ENCODE measurements around the gene KIF5A. TPM values are rescaled to one million over a fixed set of nuclear protein-coding genes. Genes with fewer than 3 reads are reported as not detected.
A peak's percentile ranks its signal among the peaks of the same experiment; 100 is the strongest.

Gene KIF5A
- polyA plus RNA-seq, 1 of the 3 experiments (the other 2 are of a cell fraction), result 6.2 TPM

DNA sequence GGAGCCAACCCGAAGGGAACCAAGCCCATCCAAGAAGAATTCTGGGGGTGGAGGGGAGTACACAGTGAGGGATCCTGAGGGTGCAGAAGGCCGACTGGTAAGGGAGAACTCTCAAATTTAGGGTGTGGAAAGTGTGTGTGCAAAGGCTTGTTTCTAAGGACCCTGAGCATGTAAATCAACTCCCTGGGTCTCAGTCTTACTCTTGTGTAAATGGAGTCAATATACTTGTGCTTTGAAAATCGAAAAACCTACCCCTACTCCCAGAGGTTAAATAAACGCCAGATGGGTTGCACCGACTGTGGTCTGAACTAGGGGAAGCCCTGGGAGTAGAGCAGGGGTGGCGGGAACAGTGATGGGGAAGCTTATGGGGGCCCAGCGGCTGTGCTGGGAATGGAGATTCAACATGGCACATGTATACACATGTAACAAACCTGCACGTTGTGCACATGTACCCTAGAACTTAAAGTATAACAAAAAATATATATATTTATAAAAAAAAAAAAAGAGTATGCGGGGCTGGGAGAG is 77.1 kb downstream of the KIF5A start (continued):
- TF ChIP-seq, protein P1, sequence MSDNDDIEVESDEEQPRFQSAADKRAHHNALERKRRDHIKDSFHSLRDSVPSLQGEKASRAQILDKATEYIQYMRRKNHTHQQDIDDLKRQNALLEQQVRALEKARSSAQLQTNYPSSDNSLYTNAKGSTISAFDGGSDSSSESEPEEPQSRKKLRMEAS (IDR thresholded peaks at IDR 0.05; ENCODE audit: low read depth), result no peak
- TF ChIP-seq FOXM1 (IDR thresholded peaks at IDR 0.05; ENCODE audit: low read depth) (no peak), JUND (IDR thresholded peaks at IDR 0.05) (no peak)
- TF ChIP-seq, protein P2, sequence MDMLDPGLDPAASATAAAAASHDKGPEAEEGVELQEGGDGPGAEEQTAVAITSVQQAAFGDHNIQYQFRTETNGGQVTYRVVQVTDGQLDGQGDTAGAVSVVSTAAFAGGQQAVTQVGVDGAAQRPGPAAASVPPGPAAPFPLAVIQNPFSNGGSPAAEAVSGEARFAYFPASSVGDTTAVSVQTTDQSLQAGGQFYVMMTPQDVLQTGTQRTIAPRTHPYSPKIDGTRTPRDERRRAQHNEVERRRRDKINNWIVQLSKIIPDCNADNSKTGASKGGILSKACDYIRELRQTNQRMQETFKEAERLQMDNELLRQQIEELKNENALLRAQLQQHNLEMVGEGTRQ (IDR thresholded peaks at IDR 0.05; ENCODE audit: borderline replicate concordance, low read depth, low read length), result no peak

DNA sequence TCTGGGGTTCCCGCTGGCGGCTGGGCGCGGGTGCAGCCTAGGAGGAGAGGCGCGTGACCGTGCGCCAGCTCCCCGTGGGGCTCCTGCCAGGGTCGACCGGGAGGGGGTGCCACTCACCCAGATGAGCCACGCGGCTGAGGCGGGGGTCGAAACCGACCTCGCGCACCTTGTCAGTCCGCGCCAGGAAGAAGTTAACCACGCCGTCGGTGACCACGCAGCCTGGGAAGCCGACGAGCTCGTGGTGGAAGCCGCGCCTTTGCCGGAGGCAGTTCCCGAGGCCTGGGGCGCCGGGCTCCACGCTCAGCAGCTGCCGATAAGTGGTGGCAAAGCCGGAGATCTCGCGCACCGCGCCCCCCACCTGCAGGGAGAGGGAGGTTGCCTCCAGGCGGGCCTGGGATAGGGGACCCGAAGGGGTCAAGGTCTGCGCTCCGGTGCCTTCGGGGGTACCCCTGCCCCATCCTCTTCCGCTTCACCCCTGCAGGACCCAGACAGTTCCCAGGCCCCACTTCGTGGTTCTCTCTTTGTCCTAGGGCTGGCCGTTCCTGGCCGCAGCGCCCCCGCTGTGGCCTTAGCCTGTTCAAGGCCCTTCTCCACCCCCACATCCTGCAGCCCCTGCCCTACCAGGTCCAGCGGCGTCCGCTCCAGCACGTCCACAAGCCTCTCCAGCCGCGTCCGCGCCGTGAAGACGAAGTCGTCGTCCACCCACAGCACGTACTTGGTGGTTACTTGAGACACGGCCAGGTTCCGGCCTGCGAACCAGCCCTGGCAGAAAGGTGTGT is 77.8 kb downstream of the KIF5A start:
- Histone ChIP-seq H3K4me2 (no peak overlapping the region), H2AFZ (ENCODE audit: low read depth) (no peak overlapping the region), H4K20me1 (ENCODE audit: insufficient read depth) (no peaks in the 10 kb centered on the region), H3F3A (replicated peaks; ENCODE audit: insufficient read depth) (no peaks in the 10 kb centered on the region), H3K4me3 (ENCODE audit: low read depth in 2 of 2, low read length in 1 of 2) (no peak overlapping the region), H3K9me2 (no peaks in the 10 kb centered on the region), H3K27me3 (ENCODE audit: insufficient read depth) (no peaks in the 10 kb centered on the region), H3K27ac (ENCODE audit: low read depth in 2 of 2, low read length in 1 of 2) (no peak overlapping the region), H3K79me2 (ENCODE audit: insufficient read depth) (no peaks in the 10 kb centered on the region), H3K9me3 (no peaks in the 10 kb centered on the region), H3K4me1 (ENCODE audit: control insufficient read depth in 1 of 2, insufficient read depth in 2 of 2, low read depth in 1 of 2, low read length in 1 of 2) (no peaks in the 10 kb centered on the region; a peak in 1 of 4 replicates), H3K9ac (no peak overlapping the region), H3K36me3 (replicated peaks in 1 of 2; ENCODE audit: control insufficient read depth in 1 of 2, insufficient read depth in 2 of 2, low read length in 1 of 2) (peaks cover 0 to 2% of the 10 kb centered on the region in 2 experiments)
- TF ChIP-seq RCOR1 (IDR thresholded peaks at IDR 0.05; ENCODE audit: low read length), result no peak
- TF ChIP-seq, protein P3, sequence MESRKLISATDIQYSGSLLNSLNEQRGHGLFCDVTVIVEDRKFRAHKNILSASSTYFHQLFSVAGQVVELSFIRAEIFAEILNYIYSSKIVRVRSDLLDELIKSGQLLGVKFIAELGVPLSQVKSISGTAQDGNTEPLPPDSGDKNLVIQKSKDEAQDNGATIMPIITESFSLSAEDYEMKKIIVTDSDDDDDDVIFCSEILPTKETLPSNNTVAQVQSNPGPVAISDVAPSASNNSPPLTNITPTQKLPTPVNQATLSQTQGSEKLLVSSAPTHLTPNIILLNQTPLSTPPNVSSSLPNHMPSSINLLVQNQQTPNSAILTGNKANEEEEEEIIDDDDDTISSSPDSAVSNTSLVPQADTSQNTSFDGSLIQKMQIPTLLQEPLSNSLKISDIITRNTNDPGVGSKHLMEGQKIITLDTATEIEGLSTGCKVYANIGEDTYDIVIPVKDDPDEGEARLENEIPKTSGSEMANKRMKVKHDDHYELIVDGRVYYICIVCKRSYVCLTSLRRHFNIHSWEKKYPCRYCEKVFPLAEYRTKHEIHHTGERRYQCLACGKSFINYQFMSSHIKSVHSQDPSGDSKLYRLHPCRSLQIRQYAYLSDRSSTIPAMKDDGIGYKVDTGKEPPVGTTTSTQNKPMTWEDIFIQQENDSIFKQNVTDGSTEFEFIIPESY (IDR thresholded peaks at IDR 0.05; ENCODE audit: borderline replicate concordance, low read depth), result no peak
- no peak for TF ChIP-seq JUND (IDR thresholded peaks at IDR 0.05)
- no peak for TF ChIP-seq NRF1 (IDR thresholded peaks at IDR 0.05; ENCODE audit: low read depth, low read length)
- no peak for TF ChIP-seq MXI1 (IDR thresholded peaks at IDR 0.05; ENCODE audit: low read depth, low read length)
- TF ChIP-seq, protein P2 (IDR thresholded peaks at IDR 0.05; ENCODE audit: borderline replicate concordance, low read depth, low read length), result no peak
- TF ChIP-seq FOXM1 (IDR thresholded peaks at IDR 0.05; ENCODE audit: low read depth), result no peak
- TF ChIP-seq SIN3A (IDR thresholded peaks at IDR 0.05; ENCODE audit: borderline replicate concordance, low read depth, low read length), result no peak
- no peak for TF ChIP-seq POLR2AphosphoS5 (IDR thresholded peaks at IDR 0.05; ENCODE audit: low read depth, low read length)
- TF ChIP-seq, protein P4, sequence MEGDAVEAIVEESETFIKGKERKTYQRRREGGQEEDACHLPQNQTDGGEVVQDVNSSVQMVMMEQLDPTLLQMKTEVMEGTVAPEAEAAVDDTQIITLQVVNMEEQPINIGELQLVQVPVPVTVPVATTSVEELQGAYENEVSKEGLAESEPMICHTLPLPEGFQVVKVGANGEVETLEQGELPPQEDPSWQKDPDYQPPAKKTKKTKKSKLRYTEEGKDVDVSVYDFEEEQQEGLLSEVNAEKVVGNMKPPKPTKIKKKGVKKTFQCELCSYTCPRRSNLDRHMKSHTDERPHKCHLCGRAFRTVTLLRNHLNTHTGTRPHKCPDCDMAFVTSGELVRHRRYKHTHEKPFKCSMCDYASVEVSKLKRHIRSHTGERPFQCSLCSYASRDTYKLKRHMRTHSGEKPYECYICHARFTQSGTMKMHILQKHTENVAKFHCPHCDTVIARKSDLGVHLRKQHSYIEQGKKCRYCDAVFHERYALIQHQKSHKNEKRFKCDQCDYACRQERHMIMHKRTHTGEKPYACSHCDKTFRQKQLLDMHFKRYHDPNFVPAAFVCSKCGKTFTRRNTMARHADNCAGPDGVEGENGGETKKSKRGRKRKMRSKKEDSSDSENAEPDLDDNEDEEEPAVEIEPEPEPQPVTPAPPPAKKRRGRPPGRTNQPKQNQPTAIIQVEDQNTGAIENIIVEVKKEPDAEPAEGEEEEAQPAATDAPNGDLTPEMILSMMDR (IDR thresholded peaks at IDR 0.05), result no peak
- no peak for TF ChIP-seq RXRA (IDR thresholded peaks at IDR 0.05; ENCODE audit: borderline replicate concordance, low read depth)
- TF ChIP-seq ELF1 (IDR thresholded peaks at IDR 0.05), result no peak
- no peak for TF ChIP-seq GABPA (IDR thresholded peaks at IDR 0.05; ENCODE audit: low read depth)
- no peak for TF ChIP-seq TAF1 (IDR thresholded peaks at IDR 0.05; ENCODE audit: borderline replicate concordance, low read depth, low read length)
- TF ChIP-seq, protein P5, sequence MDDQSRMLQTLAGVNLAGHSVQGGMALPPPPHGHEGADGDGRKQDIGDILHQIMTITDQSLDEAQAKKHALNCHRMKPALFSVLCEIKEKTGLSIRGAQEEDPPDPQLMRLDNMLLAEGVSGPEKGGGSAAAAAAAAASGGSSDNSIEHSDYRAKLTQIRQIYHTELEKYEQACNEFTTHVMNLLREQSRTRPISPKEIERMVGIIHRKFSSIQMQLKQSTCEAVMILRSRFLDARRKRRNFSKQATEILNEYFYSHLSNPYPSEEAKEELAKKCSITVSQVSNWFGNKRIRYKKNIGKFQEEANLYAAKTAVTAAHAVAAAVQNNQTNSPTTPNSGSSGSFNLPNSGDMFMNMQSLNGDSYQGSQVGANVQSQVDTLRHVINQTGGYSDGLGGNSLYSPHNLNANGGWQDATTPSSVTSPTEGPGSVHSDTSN (IDR thresholded peaks at IDR 0.05), result no peak
- TF ChIP-seq TEAD4 (IDR thresholded peaks at IDR 0.05; ENCODE audit: borderline replicate concordance, insufficient read depth), result no peak
- TF ChIP-seq YY1 (IDR thresholded peaks at IDR 0.05; ENCODE audit: low read depth), result no peak
- peak; percentile 27 for DNase-seq
- POLR2A ChIA-PET, result no interaction called here
- 96% methylated on average over 58 of the region's 67 CpGs for whole genome bisulfite sequencing (ENCODE audit: low lambda C conversion rate)
- CTCF ChIA-PET, result interaction anchor here (0.8 to 11.0 kb wide), 3 partner anchors 9 to 45 kb away, joined by 3 to 298 read pairs (median 3); no protein-coding TSS in a partner anchor
